PC-9 (cell line): ENCODE measurements around the gene PRDM15. TPM values are rescaled to one million over a fixed set of nuclear protein-coding genes. Genes with fewer than 3 reads are reported as not detected.
A peak's percentile ranks its signal among the peaks of the same experiment; 100 is the strongest.

Source experiments
- BruUV-seq: library from RNA; stranded (reverse); fragments of 400-500 nt; replicated peaks from 2 replicates; lab custom pipeline; 2021; lab: Mats Ljungman, UMichigan
- CTCF ChIA-PET: fragments of 300-600 bp; sonication (Branson Sonifier 250); formaldehyde crosslinking; loops from one replicate; lab custom pipeline; 2022; ENCODE audit warnings: antibody characterized with exemption; lab: Charles Lee
- POLR2A ChIA-PET: fragments of 300-600 bp; sonication (Branson Sonifier 250); formaldehyde crosslinking; loops from one replicate; lab custom pipeline; 2022; ENCODE audit warnings: antibody characterized with exemption; ENCODE audit not compliant: unreplicated experiment; lab: Charles Lee
- DNase-seq, 2 experiments: peaks; one replicate each; pipeline versions ENCODE4 v3.0.0 to v3.0.0-alpha.2; 2015 to 2022; ENCODE audit warnings: mixed read lengths in 1 of 2
- H2AFZ ChIP-seq: fragments of 200-600 bp; sonication (generic); 2 replicates; pipeline ENCODE4 v1.8.1; 2017; ENCODE audit warnings: antibody characterized with exemption
- H3F3A ChIP-seq: fragments of 200-600 bp; sonication (generic); 2 replicates; pipeline ENCODE4 v1.8.1; 2017; ENCODE audit warnings: antibody characterized with exemption, mild to moderate bottlenecking, low read depth; ENCODE audit not compliant: insufficient read depth
- H3K27ac ChIP-seq: fragments of 200-600 bp; sonication (generic); 2 replicates; pipeline ENCODE4 v1.6.1; 2016; ENCODE audit warnings: mixed run types
- H3K27me3 ChIP-seq: fragments of 200-600 bp; sonication (generic); 2 replicates; pipeline ENCODE4 v1.6.1; 2016; ENCODE audit warnings: low read depth, mixed run types; ENCODE audit not compliant: insufficient read depth
- H3K36me3 ChIP-seq: fragments of 200-600 bp; sonication (generic); 2 replicates; pipeline ENCODE4 v1.6.1; 2016; ENCODE audit warnings: low read depth, mixed run types
- H3K4me1 ChIP-seq: fragments of 200-600 bp; sonication (generic); replicated peaks from 2 replicates; pipeline ENCODE4 v1.6.1; 2016; ENCODE audit warnings: mixed run types; ENCODE audit not compliant: insufficient read depth
- H3K4me2 ChIP-seq: fragments of 200-600 bp; sonication (generic); 2 replicates; pipeline ENCODE4 v1.6.1; 2017; ENCODE audit warnings: mixed run types
- H3K4me3 ChIP-seq: fragments of 200-600 bp; sonication (generic); 2 replicates; pipeline ENCODE4 v1.6.1; 2016; ENCODE audit warnings: mixed run types
- H3K79me2 ChIP-seq: fragments of 200-600 bp; sonication (generic); 2 replicates; pipeline ENCODE4 v1.6.1; 2017; ENCODE audit warnings: low read depth, mixed run types
- H3K9me2 ChIP-seq: fragments of 200-600 bp; sonication (generic); 2 replicates; pipeline ENCODE4 v1.8.1; 2017; ENCODE audit warnings: mild to moderate bottlenecking; ENCODE audit not compliant: insufficient read depth
- H3K9me3 ChIP-seq: fragments of 200-600 bp; sonication (generic); 2 replicates; pipeline ENCODE4 v1.8.1; 2016; ENCODE audit warnings: low read depth; ENCODE audit not compliant: insufficient read depth
- H4K20me1 ChIP-seq: fragments of 200-600 bp; sonication (generic); 2 replicates; pipeline ENCODE4 v1.8.1; 2017; ENCODE audit not compliant: insufficient read depth
- CTCF ChIP-seq: fragments of 200-600 bp; sonication (generic); conservative IDR thresholded peaks from 2 replicates; pipeline ENCODE4 v1.6.1; 2017; ENCODE audit warnings: mixed run types, antibody characterized with exemption, mild to moderate bottlenecking, moderate library complexity
- EZH2 ChIP-seq: fragments of 200-600 bp; sonication (generic); IDR thresholded peaks from 2 replicates; pipeline ENCODE4 v1.8.0; 2017; ENCODE audit warnings: antibody characterized with exemption, low read depth
- intact Hi-C: fragments of 100-400 bp; cut with micrococcal nuclease; formaldehyde crosslinking; loops from one replicate; pipeline ENCODE4 v1.10.0; 2022; ENCODE audit not compliant: unreplicated experiment
- total RNA-seq: library from RNA; stranded (reverse); gene quantifications from 2 replicates; pipeline ENCODE4 v1.2.3, GENCODE V29; 2021

The PRDM15 gene
- total RNA-seq, 1 experiment from 2014 or later, result 8.8 TPM

GRCh38 chr21:41752231-41752681, 126.9 kb downstream of the PRDM15 start:
- Histone ChIP-seq H3F3A (peaks cover 94% of the 10 kb centered on the region), H3K27ac (peak overlapping the region; percentile 68), H3K27me3 (no peaks in the 10 kb centered on the region), H4K20me1 (peaks cover 93% of the 10 kb centered on the region), H3K9me2 (no peaks in the 10 kb centered on the region), H3K4me2 (peak overlapping the region; percentile 74), H2AFZ (no peak overlapping the region), H3K4me1 (peaks cover 75% of the 10 kb centered on the region), H3K9me3 (no peaks in the 10 kb centered on the region), H3K4me3 (peak overlapping the region; percentile 25; the same call in 1 of the 2 replicates), H3K36me3 (peaks cover 59% of the 10 kb centered on the region), H3K79me2 (peaks cover 100% of the 10 kb centered on the region)
- BruUV-seq, result no TSS peak
- TF ChIP-seq EZH2 (no peak), CTCF (no peak)
- POLR2A ChIA-PET, result interaction anchor here (0.6 to 1.1 kb wide), 2 partner anchors 9 to 15 kb away, joined by 4 to 11 read pairs; no protein-coding TSS in a partner anchor
- CTCF ChIA-PET, result interaction anchor here (0.6 kb wide), 1 partner anchor 34 kb away, joined by 3 read pairs; no protein-coding TSS in a partner anchor
- DNase-seq, result peak in 1 of 2 experiments; percentile 68
- intact Hi-C loops, result loop anchor here (5.0 kb wide), 1 partner anchor 35 kb away; no protein-coding TSS in a partner anchor

GRCh38 chr21:41751611-41752011, 127.5 kb downstream of the PRDM15 start:
- peak overlapping the region; percentile 18; the same call in 1 of the 2 replicates for H3K4me3 ChIP-seq
- BruUV-seq, result no TSS peak

More at GRCh38 chr21:41751611-41752011, 127.5 kb downstream of the PRDM15 start:
- ChIA-PET POLR2A (interaction anchor here (1.1 kb wide), 1 partner anchor 10 kb away, joined by 4 read pairs; no protein-coding TSS in a partner anchor), CTCF (no interaction called here)
- Histone ChIP-seq H2AFZ (no peak overlapping the region), H3K36me3 (peaks cover 65% of the 10 kb centered on the region), H3K27ac (peak overlapping the region; percentile 68), H3K9me2 (no peaks in the 10 kb centered on the region), H3K27me3 (no peaks in the 10 kb centered on the region), H3K4me1 (peaks cover 69% of the 10 kb centered on the region), H3K9me3 (no peaks in the 10 kb centered on the region), H4K20me1 (peaks cover 97% of the 10 kb centered on the region), H3K4me2 (peak overlapping the region; percentile 74), H3F3A (peaks cover 94% of the 10 kb centered on the region), H3K79me2 (peaks cover 100% of the 10 kb centered on the region)
- TF ChIP-seq CTCF (no peak), EZH2 (no peak)
- DNase-seq, result peak; percentile 61 to 71
- intact Hi-C loops, result loop anchor here (5.0 kb wide), 1 partner anchor 34 kb away; no protein-coding TSS in a partner anchor
